Measurements from ENCODE around the gene AP3D1. TPM values are rescaled to one million over a fixed set of nuclear protein-coding genes. Genes with fewer than 3 reads are reported as not detected.

Gene AP3D1
- total and polyA plus RNA-seq, 9 of the 15 experiments (the other 6 are each of a cell fraction or from before 2014, with no cell fraction given): 1.2 to 86.1 (median 35.9) TPM

DNA sequence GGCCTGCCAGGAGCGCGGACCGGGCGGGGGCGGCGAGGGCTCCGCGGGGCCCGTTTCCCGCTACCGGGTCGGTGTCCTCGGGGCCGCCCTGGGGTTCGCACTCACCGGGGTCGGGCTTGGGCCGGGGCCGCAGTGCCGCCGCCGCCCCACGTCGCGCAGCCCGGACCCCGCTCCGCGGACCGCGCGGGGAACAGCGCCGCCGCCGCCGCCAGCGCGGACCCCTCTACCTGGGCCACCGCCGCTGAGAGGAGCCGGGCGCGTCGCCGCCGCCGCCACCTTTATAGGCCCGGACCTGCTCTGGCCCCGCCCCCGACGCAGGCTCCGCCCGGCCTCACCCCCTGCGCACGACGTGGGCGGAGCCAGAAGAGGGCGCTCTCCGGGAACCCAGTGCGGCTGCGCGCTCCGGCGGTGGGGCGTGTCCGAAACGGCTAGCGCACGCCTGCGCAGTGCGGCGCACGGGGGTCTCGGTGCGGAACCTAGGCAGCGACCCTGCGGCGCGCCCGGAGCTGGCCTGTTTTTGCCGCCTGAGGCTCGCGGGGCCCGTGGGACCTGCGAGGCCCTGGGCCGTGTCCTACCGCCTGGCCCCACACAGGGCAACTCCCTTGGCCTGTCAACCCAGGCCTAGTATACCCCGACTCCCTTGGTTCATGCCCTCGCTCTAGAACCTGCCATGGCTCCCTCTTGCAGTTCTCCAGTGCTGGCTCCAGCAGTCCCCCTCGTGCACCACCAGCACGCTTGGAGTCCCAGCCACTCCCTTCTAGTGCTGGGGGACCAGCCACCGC lies 100.2 kb downstream of the AP3D1 start, which contains the start of gene MKNK2 (continued):
- TF ChIP-seq ESRRA (IDR thresholded peaks at IDR 0.05; ENCODE audit: borderline replicate concordance, low read depth) (peak; percentile 31; the same call in 1 of the 2 replicates), TBP (optimal IDR thresholded peaks at IDR 0.05; ENCODE audit: low read depth, low read length) (peak; percentile 99), BMI1 (IDR thresholded peaks at IDR 0.05; ENCODE audit: low read length) (no peak), MCM3 (IDR thresholded peaks at IDR 0.05) (no peak), ZNF224 (CRISPR knock-in tag; IDR thresholded peaks at IDR 0.05) (no peak), RCOR1 (IDR thresholded peaks at IDR 0.05; ENCODE audit: borderline replicate concordance in 1 of 2, low read depth in 2 of 2, low read length in 2 of 2) (peak; percentile 62 to 78; a peak in 3 of 4 replicates), NCOR1 (IDR thresholded peaks at IDR 0.05) (no peak), GABPB1 (CRISPR knock-in tag; IDR thresholded peaks at IDR 0.05) (peak; percentile 52; the same call in 1 of the 2 replicates), HNRNPK (IDR thresholded peaks at IDR 0.05; ENCODE audit: low read depth, low read length, poor library complexity, severe bottlenecking) (peak; percentile 48), PML (IDR thresholded peaks at IDR 0.05; ENCODE audit: low read length) (peak; percentile 63; the same call in 1 of the 2 replicates), NR4A1 (CRISPR knock-in tag; IDR thresholded peaks at IDR 0.05) (no peak), NR4A1 (tag; IDR thresholded peaks at IDR 0.05) (peak; percentile 78; the same call in 1 of the 2 replicates), GTF2F1 (IDR thresholded peaks at IDR 0.05; ENCODE audit: low read depth, low read length) (peak; percentile 98), E2F3 (CRISPR knock-in tag; IDR thresholded peaks at IDR 0.05) (peak; percentile 61)
- TF ChIP-seq, protein P1, sequence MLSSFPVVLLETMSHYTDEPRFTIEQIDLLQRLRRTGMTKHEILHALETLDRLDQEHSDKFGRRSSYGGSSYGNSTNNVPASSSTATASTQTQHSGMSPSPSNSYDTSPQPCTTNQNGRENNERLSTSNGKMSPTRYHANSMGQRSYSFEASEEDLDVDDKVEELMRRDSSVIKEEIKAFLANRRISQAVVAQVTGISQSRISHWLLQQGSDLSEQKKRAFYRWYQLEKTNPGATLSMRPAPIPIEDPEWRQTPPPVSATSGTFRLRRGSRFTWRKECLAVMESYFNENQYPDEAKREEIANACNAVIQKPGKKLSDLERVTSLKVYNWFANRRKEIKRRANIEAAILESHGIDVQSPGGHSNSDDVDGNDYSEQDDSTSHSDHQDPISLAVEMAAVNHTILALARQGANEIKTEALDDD (IDR thresholded peaks at IDR 0.05): no peak
- TF ChIP-seq, protein P2, sequence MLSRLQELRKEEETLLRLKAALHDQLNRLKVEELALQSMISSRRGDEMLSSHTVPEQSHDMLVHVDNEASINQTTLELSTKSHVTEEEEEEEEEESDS (CRISPR knock-in tag; IDR thresholded peaks at IDR 0.05): no peak
- TF ChIP-seq, protein P3, sequence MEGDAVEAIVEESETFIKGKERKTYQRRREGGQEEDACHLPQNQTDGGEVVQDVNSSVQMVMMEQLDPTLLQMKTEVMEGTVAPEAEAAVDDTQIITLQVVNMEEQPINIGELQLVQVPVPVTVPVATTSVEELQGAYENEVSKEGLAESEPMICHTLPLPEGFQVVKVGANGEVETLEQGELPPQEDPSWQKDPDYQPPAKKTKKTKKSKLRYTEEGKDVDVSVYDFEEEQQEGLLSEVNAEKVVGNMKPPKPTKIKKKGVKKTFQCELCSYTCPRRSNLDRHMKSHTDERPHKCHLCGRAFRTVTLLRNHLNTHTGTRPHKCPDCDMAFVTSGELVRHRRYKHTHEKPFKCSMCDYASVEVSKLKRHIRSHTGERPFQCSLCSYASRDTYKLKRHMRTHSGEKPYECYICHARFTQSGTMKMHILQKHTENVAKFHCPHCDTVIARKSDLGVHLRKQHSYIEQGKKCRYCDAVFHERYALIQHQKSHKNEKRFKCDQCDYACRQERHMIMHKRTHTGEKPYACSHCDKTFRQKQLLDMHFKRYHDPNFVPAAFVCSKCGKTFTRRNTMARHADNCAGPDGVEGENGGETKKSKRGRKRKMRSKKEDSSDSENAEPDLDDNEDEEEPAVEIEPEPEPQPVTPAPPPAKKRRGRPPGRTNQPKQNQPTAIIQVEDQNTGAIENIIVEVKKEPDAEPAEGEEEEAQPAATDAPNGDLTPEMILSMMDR (IDR thresholded peaks at IDR 0.05 in 2 of 3, conservative IDR thresholded peaks at IDR 0.05 in 1 of 3; ENCODE audit: insufficient read depth in 2 of 3, low read depth in 1 of 3, low read length in 3 of 3): peak; percentile 72 to 88 (median 73)
- TF ChIP-seq, protein P4, sequence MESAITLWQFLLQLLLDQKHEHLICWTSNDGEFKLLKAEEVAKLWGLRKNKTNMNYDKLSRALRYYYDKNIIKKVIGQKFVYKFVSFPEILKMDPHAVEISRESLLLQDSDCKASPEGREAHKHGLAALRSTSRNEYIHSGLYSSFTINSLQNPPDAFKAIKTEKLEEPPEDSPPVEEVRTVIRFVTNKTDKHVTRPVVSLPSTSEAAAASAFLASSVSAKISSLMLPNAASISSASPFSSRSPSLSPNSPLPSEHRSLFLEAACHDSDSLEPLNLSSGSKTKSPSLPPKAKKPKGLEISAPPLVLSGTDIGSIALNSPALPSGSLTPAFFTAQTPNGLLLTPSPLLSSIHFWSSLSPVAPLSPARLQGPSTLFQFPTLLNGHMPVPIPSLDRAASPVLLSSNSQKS (CRISPR knock-in tag; IDR thresholded peaks at IDR 0.05): no peak
